ENCODE results near the gene ADGRV1.

GRCh38 chr5:90685425-90686022, 126.9 kb downstream of the ADGRV1 start:
- TF ChIP-seq GLIS2 (tag by site-specific recombination; IDR thresholded peaks at IDR 0.05), result no peak
- TF ChIP-seq ZNF792 (tag by site-specific recombination; IDR thresholded peaks at IDR 0.05), result no peak
- TF ChIP-seq ZBTB21 (tag by site-specific recombination; IDR thresholded peaks at IDR 0.05), result no peak
- no peak for TF ChIP-seq ZNF10 (tag by site-specific recombination; IDR thresholded peaks at IDR 0.05)
- TF ChIP-seq, protein P1, sequence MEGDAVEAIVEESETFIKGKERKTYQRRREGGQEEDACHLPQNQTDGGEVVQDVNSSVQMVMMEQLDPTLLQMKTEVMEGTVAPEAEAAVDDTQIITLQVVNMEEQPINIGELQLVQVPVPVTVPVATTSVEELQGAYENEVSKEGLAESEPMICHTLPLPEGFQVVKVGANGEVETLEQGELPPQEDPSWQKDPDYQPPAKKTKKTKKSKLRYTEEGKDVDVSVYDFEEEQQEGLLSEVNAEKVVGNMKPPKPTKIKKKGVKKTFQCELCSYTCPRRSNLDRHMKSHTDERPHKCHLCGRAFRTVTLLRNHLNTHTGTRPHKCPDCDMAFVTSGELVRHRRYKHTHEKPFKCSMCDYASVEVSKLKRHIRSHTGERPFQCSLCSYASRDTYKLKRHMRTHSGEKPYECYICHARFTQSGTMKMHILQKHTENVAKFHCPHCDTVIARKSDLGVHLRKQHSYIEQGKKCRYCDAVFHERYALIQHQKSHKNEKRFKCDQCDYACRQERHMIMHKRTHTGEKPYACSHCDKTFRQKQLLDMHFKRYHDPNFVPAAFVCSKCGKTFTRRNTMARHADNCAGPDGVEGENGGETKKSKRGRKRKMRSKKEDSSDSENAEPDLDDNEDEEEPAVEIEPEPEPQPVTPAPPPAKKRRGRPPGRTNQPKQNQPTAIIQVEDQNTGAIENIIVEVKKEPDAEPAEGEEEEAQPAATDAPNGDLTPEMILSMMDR (tag by site-specific recombination; IDR thresholded peaks at IDR 0.05), result no peak
- TF ChIP-seq, protein P2, sequence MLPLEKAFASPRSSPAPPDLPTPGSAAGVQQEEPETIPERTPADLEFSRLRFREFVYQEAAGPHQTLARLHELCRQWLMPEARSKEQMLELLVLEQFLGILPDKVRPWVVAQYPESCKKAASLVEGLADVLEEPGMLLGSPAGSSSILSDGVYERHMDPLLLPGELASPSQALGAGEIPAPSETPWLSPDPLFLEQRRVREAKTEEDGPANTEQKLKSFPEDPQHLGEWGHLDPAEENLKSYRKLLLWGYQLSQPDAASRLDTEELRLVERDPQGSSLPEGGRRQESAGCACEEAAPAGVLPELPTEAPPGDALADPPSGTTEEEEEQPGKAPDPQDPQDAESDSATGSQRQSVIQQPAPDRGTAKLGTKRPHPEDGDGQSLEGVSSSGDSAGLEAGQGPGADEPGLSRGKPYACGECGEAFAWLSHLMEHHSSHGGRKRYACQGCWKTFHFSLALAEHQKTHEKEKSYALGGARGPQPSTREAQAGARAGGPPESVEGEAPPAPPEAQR (tag by site-specific recombination; IDR thresholded peaks at IDR 0.05), result no peak
- no peak for TF ChIP-seq ZNF776 (tag by site-specific recombination; IDR thresholded peaks at IDR 0.05; ENCODE audit: borderline replicate concordance)
- no peak for TF ChIP-seq PBX3 (CRISPR knock-in tag; IDR thresholded peaks at IDR 0.05)
- TF ChIP-seq TSHZ1 (tag by site-specific recombination; IDR thresholded peaks at IDR 0.05; ENCODE audit: borderline replicate concordance), result no peak
- no peak for TF ChIP-seq ZNF114 (tag by site-specific recombination; IDR thresholded peaks at IDR 0.05)
- no peak for TF ChIP-seq KLF10 (tag by site-specific recombination; IDR thresholded peaks at IDR 0.05)
